Amygdala (tissue), 56 donors: ENCODE measurements around the gene VWA5B1.

Experiments
- DNase-seq, 56 donors: peaks; one replicate each; lab custom pipeline; 2025; lab: John Stamatoyannopoulos, UW

Gene VWA5B1

DNA sequence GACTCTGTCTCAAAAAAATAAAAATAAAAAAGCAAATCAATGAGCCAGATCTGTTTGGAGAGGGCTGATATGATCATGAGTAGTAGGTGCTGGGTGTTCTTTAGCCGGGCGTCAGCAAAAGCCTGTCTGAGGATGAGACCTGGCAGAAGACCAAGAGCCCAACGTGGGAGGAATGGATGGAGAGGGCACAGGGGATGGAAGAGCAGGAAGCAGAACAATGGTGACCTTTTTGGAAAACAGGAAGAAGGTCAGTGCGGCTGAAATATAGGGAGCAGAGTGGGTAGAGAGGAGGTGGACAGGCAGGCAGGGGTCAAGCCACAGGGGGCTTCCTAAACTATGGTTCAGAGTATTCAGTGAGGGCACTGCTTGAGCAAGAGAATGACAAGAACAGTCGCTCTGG is 30.9 kb downstream of the VWA5B1 start:
- no peak for DNase-seq

DNA sequence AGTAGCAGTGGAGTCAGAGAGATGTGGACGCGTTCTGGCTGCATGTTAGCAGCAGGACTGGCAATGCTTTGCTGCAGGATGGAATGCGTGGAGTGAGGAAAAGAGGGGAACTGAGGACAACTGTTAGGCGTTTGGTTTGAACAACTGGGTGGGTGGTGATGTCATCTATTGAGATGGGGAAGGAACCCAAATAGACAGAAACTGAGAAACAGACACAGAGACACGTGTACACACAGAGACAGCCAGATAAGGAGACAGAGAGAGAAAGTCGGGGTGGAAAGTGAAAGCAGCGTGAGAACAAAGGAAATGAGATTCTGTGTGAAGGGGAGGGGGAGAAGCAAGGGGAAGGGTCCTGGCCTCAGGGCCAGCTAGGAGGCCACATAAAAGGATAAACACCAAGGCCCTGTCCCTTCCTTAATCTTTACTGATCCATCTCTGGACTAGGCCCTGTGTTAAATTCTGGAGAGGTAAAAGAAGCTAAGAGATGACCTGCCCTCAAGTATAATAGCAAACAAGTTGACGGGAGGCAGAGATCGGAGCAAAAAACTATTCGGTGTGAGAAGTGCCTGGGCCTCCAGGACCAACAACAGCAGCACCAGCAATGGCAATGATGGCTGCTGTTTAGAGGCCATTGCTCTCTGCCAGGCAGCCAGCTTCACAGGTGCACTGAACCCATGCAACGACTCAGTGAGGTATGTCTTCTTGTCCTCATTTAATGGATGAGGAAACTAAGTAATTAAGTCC is 31.6 kb downstream of the VWA5B1 start:
- peak in 4 of 56 donors; percentile 9 to 45 (median 18) for DNase-seq

DNA sequence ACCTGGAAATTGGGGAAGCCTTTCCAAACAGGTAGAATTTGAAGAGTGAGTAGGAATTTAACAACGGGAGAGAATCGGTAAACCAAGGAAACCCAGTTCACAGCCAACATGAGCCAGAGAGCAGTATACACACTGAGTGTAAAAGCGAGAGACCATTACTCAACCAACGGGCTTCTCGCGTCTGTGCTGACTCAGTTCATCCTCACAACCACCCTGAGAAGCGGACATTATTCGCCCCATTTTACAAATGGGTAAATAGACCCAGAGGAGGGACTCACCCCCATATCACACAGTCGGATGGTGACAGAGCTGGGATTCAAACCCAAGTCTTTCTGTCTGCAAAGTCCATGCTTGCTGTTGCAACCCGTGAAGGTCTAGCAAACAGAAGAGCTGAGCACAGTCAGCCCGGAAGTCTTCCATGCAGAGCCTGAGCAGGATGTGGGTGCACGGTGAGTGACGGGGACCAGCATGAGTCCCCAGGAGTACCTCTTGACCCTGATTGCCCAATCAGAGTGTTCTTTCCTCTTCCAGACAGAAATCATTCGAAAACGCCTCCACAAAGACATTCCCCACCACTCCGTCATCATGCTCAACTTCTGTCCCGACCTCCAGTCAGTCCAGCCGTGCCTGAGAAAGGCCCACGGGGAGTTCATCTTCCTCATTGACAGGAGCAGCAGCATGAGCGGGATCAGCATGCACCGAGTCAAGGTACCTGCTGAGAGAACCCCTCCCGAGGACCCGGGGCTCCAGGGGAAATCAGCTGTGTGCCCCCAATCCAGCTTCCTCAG is 32.3 kb downstream of the VWA5B1 start:
- no peak for DNase-seq

DNA sequence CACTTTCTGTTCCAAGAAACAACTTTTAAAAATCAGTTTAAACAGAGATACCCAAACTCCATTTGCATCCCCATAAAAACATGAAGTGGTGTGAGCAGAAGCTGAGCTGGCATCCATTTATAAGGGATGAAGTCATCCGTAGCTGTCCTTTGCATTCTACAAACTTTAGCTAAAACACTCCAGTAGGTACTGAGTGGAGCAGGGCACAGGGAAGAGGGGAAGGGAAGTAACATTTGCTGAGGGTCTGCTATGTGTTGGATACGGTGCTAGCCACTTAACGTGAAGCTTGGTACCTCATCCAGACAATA is 32.9 kb downstream of the VWA5B1 start:
- DNase-seq, result no peak

DNA sequence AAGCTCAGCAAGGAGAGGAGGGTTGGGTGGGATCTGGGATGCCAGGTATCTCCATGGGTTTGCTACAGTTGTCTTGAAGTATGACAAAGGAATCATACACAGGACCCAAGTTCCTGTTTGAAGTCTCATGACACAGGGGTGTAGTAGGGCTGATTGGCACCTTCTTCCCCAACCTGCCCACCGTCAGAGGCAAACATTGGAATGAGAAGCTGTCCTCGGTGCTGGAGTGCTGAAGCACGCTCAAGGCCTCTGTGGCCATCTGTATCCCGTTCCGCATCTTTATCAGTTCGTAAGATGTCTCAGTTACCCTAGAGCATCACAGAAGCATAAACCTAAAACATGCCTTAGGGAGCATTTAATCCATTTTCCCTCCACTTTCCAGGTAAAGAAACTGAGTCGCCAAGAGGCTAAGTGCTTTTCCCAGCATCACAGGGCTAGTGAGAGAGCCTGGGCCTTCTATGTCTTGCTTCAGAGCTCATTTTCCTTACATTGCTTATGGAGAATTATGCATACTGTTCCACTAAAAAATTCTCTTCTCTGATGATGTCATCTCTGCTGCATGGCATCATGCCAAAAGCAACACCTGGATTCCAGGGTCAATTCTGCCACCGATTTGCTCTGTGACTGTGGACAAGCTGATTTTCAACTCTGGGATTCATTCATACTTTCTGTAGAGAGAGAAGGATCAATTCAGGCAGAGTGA is 34.2 kb downstream of the VWA5B1 start:
- no peak for DNase-seq

DNA sequence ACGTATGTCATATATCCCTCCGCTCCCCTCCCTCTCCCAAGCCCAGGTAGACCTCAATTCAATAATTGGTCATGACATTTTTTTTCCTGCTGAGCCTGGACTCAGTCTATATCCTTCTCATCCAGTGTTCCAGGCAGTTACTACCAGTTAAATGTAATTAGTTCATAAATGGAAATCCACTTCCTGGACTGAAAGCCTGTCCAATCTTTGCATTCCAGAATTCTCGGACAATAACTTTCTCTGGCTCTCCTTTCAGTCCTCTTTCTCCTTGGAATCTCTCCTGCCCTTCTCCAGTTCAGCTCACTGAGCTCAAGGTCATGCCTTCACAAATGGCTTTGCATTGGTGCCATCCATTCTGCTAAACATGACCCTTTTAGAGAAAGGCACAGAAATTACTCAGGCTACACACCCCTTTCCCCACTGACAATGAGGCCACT is 34.8 kb downstream of the VWA5B1 start:
- no peak for DNase-seq

DNA sequence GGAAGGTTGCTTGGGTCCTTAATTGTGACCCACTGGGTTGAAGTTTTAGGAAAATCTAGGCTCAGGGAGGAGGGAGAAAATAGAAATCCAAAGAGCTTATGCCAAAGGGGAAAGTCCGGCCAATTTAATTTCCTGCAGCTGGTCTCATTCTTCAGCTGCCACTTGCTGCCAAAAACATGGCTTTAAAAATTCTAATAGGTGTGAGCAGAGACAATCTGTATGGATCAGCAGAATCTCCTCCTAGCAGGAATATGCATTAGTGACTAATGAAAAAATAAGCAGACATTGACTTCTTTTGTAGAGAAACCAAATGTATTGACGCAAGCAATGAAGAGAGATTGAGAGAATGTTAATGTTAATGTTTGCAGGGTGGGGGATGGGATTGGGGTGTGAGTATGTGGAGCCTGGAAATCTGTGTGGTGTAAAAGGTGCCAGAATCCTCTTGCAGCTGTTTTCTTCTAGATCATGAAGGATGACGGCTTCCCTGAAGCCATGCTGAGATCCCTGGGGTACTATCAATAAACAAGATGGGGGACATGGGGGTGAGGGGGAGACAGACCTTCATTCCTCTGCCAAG is 35.3 kb downstream of the VWA5B1 start:
- peak in 1 of 56 donors; percentile 16 for DNase-seq

DNA sequence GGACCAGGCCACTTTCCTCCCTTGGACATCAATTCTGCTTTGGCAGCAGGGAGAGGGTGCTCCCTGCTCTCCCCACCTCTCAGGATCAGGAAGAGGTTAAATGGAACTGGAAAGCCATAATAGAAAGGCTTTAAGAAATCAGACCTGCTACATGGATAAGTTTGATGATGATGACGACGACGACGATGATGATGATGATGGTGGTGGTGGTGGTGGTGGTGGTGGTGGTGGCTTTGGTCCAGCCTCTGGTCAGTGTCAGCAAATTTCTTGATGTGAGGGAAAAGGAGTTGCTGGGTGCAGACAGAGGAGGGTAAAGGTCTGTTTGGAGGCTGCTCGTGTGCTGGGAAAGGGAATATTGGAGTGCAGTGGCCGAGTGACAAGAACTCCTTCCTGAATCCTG is 36.8 kb downstream of the VWA5B1 start:
- DNase-seq, result no peak

DNA sequence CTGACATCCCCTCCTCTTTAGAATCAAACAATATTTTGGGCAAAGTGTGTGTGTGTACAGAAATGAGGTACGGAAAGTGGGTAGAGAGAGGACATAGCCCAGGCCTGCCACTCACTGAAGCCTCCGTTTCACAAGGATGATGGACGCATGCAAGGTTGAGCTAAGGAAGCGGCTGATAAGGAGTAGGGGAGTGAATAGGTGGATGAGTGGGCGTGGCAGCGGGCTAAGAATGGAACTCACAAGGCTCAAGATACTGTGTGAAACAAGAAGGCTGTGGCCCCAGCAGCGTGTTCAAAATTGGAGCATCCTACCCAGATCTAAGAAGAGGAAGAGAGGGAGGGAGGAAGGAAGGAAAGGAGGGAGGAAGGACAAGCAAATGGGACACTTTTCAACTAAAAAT is 37.5 kb downstream of the VWA5B1 start:
- DNase-seq, result peak in 1 of 56 donors; percentile 7

DNA sequence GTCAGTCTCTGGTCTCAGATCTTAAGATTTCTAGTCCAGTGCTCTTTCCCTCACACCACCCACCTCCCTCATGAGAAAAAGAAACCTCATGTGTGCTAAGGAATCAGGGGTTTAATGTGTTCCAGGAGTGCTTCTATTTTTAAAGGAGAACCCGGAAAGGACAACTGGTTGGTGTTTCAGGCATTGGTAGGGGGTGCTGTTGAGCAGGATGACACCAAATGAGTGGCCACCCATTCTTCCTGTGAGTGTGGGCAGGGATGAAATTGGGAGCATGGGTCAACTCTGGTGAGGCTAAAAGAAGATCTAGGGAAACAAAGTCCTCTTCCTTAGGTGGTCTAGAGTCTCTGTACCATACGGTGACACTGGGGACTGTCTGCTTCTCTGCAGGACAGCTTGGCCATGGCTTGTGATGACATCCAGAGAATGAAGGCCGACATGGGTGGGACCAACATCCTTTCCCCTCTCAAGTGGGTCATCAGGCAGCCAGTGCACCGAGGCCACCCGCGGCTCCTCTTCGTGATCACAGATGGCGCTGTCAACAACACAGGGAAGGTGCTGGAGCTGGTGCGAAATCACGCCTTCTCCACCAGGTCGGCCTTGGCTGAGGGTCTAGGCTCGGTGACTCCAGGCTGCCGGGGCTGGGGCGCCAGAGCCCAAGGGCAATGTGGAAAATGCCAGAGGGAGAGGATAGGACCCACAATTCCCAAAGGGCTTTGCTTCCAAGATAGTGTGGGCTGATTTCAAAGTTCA is 39.3 kb downstream of the VWA5B1 start:
- DNase-seq, result no peak

DNA sequence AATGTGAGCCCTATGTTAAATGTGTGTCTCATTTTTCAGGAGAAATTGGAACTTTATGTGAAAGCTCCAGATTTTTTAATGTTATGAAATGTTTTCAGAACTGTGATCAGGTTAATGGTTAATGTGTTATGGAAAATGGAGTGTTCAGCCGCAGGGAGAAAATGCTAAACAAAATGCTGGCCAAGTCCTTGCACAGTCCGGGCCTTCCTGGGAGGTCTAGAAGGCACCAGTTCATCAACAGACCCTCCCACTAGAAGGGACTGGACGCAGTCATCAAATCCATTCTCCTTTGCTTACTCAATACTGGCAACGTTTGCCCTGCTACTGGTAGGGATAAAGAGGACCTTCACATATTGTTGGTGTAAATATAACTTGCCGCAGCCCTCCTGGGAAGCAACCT is 43.4 kb downstream of the VWA5B1 start:
- no peak for DNase-seq

DNA sequence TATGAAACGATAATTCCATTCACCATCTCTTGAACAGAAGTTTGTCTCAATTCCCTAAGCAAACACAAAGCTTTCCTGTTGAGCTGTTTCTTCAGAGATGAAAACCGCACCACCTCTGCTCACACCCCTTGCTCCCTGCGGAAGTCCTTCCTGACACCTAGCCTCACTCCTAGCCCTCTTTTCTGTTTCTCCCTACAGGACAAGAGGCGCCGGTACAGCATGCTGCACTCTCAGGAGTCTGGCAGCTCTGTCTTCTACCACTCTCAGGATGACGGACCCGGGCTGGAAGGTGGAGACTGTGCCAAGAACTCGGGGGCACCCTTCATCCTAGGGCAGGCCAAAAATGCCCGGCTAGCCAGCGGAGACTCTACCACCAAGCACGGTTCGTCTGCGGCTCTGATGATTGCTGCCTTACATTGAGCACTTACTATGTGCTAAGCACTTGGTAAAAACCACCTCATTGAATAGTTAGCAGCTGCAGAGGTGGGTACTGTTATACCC is 45.5 kb downstream of the VWA5B1 start:
- DNase-seq, result no peak

DNA sequence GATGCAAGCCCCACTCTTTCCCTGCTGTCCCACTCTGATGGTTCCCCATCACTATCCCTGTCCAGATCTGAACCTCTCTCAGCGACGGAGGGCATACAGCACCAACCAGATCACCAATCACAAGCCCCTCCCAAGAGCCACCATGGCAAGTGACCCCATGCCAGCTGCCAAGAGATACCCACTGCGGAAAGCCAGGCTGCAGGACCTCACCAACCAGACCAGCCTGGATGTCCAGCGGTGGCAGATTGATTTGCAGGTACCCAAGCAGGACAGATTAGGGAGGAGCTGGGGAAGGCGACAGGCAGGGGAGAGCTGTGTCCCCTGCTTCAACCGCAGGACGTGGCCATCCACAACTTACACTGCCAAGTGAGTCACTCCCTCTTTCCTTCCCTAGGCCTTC is 46.9 kb downstream of the VWA5B1 start:
- DNase-seq, result no peak

DNA sequence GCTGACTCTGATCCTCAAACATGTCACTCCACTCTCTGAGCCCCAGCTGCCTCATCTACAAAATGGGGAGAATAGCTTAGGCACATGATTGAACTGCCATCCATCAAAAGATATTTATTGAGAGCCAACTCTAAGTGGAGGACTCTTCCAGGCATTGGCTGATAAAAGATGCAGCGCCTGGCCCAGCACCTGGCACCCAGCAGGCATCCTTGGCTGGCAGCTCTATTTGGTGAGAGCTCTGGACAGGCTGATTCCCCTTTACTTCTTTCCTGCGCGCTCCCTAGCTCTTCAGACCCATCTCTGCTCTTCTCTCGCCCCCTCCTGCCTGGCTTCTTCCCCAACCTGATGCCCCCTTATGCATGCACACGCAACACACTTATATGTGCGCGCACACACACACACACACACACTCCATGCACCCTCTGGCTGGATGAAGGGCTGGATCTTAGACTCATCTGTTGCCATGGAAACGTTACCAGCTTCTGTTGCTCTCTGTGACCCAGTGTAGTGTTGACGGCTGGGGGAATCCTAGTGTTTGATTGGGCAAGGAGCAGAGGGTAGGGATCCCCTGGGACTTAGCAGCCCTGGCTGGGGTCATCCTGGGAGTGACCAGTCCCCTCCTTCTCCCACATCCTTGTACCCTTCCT is 49.3 kb downstream of the VWA5B1 start:
- DNase-seq, result no peak

DNA sequence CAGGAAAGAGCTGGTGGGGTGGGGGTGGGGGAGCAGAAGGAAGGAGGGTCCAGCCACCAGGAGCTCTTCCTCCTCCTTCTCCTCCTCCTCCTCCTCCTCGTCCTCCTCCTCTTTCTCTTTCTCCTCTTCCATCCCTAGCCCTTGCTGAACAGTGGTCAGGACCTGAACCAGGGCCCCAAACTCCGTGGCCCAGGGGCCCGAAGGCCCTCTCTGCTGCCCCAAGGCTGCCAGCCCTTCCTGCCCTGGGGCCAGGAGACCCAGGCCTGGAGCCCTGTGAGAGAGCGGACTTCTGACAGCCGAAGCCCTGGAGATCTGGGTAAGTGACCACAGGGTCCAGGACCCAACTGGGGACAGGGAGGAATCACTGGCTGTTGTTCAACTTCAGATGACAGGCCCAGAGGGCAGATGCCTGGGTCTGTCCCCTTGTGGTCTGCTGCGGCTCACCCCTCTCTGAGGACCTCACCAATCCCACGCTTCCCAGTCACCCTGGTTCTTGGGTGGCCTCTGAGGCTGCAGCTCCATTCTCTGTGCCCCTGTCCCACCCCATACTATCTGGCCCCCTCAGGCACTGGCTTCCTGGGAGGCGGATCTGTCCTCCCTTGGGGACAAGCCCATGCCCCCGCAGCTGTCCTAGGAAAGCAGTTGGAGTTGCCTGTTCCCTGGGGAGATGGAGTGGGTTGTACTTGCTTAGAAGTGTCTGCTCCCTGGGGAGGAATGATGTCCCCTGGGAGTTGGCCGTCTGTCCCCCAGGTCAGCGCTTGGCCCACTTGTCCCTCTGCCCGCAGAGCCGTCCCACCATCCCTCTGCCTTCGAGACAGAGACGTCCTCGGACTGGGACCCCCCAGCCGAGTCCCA is 51.8 kb downstream of the VWA5B1 start:
- DNase-seq, result no peak

DNA sequence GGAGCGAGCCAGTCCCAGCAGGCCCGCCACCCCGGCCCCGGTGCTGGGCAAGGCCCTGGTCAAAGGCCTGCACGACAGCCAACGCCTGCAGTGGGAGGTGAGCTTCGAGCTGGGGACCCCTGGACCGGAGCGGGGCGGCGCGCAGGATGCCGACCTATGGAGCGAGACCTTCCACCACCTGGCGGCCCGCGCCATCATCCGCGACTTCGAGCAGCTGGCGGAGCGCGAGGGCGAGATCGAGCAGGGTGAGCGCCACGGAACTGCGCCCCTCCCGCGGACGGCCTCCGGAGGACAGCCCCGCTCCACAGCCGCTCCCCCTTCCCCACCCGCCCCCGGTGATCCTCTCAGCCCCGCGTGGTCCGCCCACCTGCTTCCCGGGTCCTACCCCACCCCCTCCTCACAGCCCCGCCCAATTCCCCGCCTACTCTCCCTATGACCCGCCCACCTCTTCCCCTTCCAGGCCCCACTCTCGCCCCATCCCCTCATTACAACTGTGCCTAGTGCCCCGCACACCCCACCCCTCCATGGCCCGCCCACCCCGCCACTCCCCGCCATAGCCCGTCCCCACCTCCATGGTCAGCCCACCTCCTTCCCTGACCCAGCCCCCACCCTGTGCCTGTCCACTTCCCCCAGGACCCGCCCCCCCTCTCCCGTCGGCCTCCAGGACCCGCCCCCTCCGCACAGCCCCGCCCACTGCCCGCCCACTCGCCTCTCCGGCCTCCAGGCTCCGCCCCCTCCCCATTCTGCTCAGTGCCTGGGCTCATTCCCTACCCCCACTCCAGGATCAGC is 52.7 kb downstream of the VWA5B1 start:
- DNase-seq, result peak in 10 of 56 donors; percentile 15 to 72 (median 30)

DNA sequence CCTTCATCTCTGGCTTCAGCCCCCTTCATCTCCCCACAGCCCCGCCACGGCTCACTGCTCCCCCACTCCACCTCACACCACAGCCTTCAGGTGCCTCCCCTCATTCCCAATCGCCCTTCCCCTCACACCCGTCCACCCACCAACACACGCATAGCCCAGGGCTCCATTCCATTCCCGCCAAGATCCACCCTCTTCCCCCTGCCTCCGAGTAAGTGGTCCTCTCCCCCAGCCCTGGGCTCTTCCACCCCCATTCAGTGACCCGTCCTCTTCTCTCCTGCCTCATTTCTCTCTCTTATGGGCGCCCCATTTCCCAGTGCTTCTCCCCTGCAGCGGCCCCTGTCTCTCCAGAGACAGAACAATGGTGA is 53.2 kb downstream of the VWA5B1 start:
- DNase-seq, result no peak

DNA sequence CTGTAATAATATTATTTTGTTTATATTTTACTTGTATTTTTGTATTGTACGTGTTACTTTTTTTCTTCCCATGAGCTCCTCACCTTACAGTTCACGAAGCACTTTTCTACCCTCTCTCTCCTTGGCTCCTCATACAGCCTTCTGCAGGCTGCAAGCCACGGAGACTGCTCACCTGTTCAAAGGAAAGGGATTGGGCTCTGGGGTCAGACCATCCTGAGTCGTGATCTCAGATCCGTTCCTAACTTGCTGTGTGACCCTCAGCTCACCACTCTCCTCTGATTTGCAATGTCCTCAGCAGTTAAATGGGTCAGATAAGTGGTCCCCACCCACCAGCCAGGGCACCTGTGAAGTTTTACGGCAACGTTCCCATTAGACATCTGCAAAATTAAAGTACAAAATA is 54.1 kb downstream of the VWA5B1 start:
- no peak for DNase-seq
